Mesenchymal stem cell (in vitro differentiated cells and primary cell): ENCODE data around the gene NEURL3.

Experiments used
- DNase-seq: peaks from one replicate; pipeline ENCODE4 v3.0.0-alpha.2; 2013
- H2AFZ ChIP-seq: one replicate; pipeline ENCODE4 v1.6.1; 2013; ENCODE audit warnings: low read depth, mild to moderate bottlenecking, control low read depth, inconsistent platforms, low read length, moderate library complexity
- H2AK5ac ChIP-seq: 2 replicates; pipeline ENCODE4 v1.6.1; 2013; ENCODE audit warnings: low read length, moderate library complexity, mild to moderate bottlenecking, inconsistent platforms; ENCODE audit not compliant: severe bottlenecking
- H2BK120ac ChIP-seq: one replicate; pipeline ENCODE4 v1.6.1; 2013; ENCODE audit warnings: low read depth, mild to moderate bottlenecking, inconsistent platforms, low read length, moderate library complexity
- H2BK12ac ChIP-seq, 2 experiments: one replicate each; pipeline ENCODE4 v1.6.1; 2013; ENCODE audit warnings: inconsistent platforms in 2 of 2, low read length in 2 of 2, mild to moderate bottlenecking in 2 of 2, moderate library complexity in 2 of 2, control low read depth in 1 of 2
- H2BK15ac ChIP-seq: one replicate; pipeline ENCODE4 v1.6.1; 2013; ENCODE audit warnings: mild to moderate bottlenecking, low read depth, inconsistent platforms; ENCODE audit not compliant: poor library complexity, severe bottlenecking
- H2BK5ac ChIP-seq: 2 replicates; pipeline ENCODE4 v1.6.1; 2013; ENCODE audit warnings: low read depth, mild to moderate bottlenecking, low read length, control low read depth, inconsistent platforms; ENCODE audit not compliant: poor library complexity, severe bottlenecking
- H3K14ac ChIP-seq, 2 experiments: one replicate each; pipeline ENCODE4 v1.6.1; 2013; ENCODE audit warnings: inconsistent platforms in 2 of 2, low read length in 2 of 2, control low read depth in 1 of 2, mild to moderate bottlenecking in 1 of 2, moderate library complexity in 1 of 2
- H3K18ac ChIP-seq, 2 experiments: one replicate each; pipeline ENCODE4 v1.6.1; 2013; ENCODE audit warnings: inconsistent platforms in 2 of 2, low read length in 2 of 2, control low read depth in 1 of 2, low read depth in 1 of 2, mild to moderate bottlenecking in 1 of 2
- H3K23ac ChIP-seq, 2 experiments: one replicate each; pipeline ENCODE4 v1.6.1; 2013; ENCODE audit warnings: inconsistent platforms in 2 of 2, low read length in 2 of 2, mild to moderate bottlenecking in 2 of 2, moderate library complexity in 2 of 2, control low read depth in 1 of 2
- H3K27ac ChIP-seq: 2 replicates; pipeline ENCODE4 v1.5.1; 2013; ENCODE audit warnings: mild to moderate bottlenecking, moderate library complexity, low read length, control low read depth, inconsistent platforms; ENCODE audit not compliant: poor library complexity, severe bottlenecking
- H3K27me3 ChIP-seq, 2 experiments: 2 replicates each; pipeline versions ENCODE4 v1.6.1 to v1.7.0; 2013; ENCODE audit warnings: low read length in 2 of 2, mild to moderate bottlenecking in 2 of 2, moderate library complexity in 2 of 2, control low read depth in 1 of 2, inconsistent platforms in 1 of 2; ENCODE audit not compliant: control insufficient read depth in 1 of 2, insufficient read depth in 1 of 2
- H3K36me3 ChIP-seq, 2 experiments: 2 replicates each; pipeline versions ENCODE4 v1.6.1 to v1.7.0; 2013; ENCODE audit warnings: low read length in 2 of 2, control low read depth in 1 of 2, inconsistent platforms in 1 of 2, low read depth in 1 of 2, mild to moderate bottlenecking in 1 of 2; ENCODE audit not compliant: insufficient read depth in 2 of 2, control insufficient read depth in 1 of 2
- H3K4ac ChIP-seq, 2 experiments: one replicate each; pipeline ENCODE4 v1.6.1; 2013; ENCODE audit warnings: inconsistent platforms in 2 of 2, low read length in 2 of 2, mild to moderate bottlenecking in 2 of 2, moderate library complexity in 2 of 2, control low read depth in 1 of 2, low read depth in 1 of 2
- H3K4me1 ChIP-seq: 2 replicates; pipeline ENCODE4 v1.6.1; 2013; ENCODE audit warnings: low read depth, low read length, control low read depth; ENCODE audit not compliant: control insufficient read depth, insufficient read depth
- H3K4me2 ChIP-seq: 2 replicates; pipeline ENCODE4 v1.6.1; 2013; ENCODE audit warnings: low read length, mild to moderate bottlenecking, inconsistent platforms; ENCODE audit not compliant: poor library complexity, severe bottlenecking
- H3K4me3 ChIP-seq, 2 experiments: 2 replicates each; pipeline versions ENCODE4 v1.5.1 to v1.7.0; 2013; ENCODE audit warnings: low read length in 2 of 2, mild to moderate bottlenecking in 2 of 2, control low read depth in 1 of 2, low read depth in 1 of 2; ENCODE audit not compliant: insufficient read depth in 1 of 2
- H3K79me1 ChIP-seq: replicated peaks from 2 replicates; pipeline ENCODE4 v1.6.1; 2013; ENCODE audit warnings: mild to moderate bottlenecking, control low read depth, low read length, inconsistent platforms; ENCODE audit not compliant: poor library complexity, severe bottlenecking
- H3K9ac ChIP-seq: 2 replicates; pipeline ENCODE4 v1.7.0; 2013; ENCODE audit warnings: mild to moderate bottlenecking, low read length, moderate library complexity
- H3K9me3 ChIP-seq: 2 replicates; pipeline ENCODE4 v1.7.0; 2013; ENCODE audit warnings: mild to moderate bottlenecking, low read length; ENCODE audit not compliant: control insufficient read depth
- H4K8ac ChIP-seq: one replicate; pipeline ENCODE4 v1.6.1; 2013; ENCODE audit warnings: inconsistent platforms, mild to moderate bottlenecking, low read length, moderate library complexity
- H4K91ac ChIP-seq: one replicate; pipeline ENCODE4 v1.6.1; 2013; ENCODE audit warnings: mild to moderate bottlenecking, low read length, inconsistent platforms
- WGBS: methylation state at CpG from one replicate; pipeline ENCODE4 v1.1.7; 2013; ENCODE audit warnings: mixed read lengths; 5-methylcytosine and 5-hydroxymethylcytosine counted together

Gene NEURL3

GRCh38 chr2:96485350-96485749, 19.8 kb downstream of the NEURL3 start:
- Histone ChIP-seq H3K9ac (peak overlapping the region; percentile 89), H2AFZ (no peak overlapping the region), H3K36me3 (no peaks in the 10 kb centered on the region), H3K27ac (peak overlapping the region; percentile 69), H4K8ac (no peak overlapping the region), H3K18ac (no peak overlapping the region), H2AK5ac (no peak overlapping the region), H3K23ac (no peak overlapping the region), H3K14ac (peak overlapping the region in 1 of 2 experiments; percentile 59), H4K91ac (no peak overlapping the region), H2BK15ac (no peak overlapping the region), H2BK120ac (no peak overlapping the region), H2BK12ac (no peak overlapping the region), H3K4me2 (peak overlapping the region; percentile 27), H3K79me1 (no peaks in the 10 kb centered on the region), H3K9me3 (peaks cover 2% of the 10 kb centered on the region), H3K4me1 (peaks cover 13% of the 10 kb centered on the region), H3K4me3 (no peak overlapping the region), H2BK5ac (peak overlapping the region; percentile 20), H3K4ac (no peak overlapping the region), H3K27me3 (no peaks in the 10 kb centered on the region)
- DNase-seq: no peak
- WGBS: 65% methylated on average over 6 of the region's 9 CpGs

GRCh38 chr2:96484091-96484490, 21.1 kb downstream of the NEURL3 start:
- Histone ChIP-seq H3K9ac (no peak overlapping the region), H3K27ac (no peak overlapping the region), H3K14ac (no peak overlapping the region), H3K4me1 (peaks cover 13% of the 10 kb centered on the region), H2BK12ac (no peak overlapping the region), H3K23ac (no peak overlapping the region), H3K36me3 (no peaks in the 10 kb centered on the region), H3K4me2 (no peak overlapping the region), H2AK5ac (no peak overlapping the region), H3K18ac (no peak overlapping the region), H2BK120ac (no peak overlapping the region), H3K79me1 (no peaks in the 10 kb centered on the region), H2BK15ac (no peak overlapping the region), H2AFZ (no peak overlapping the region), H2BK5ac (no peak overlapping the region), H3K9me3 (no peaks in the 10 kb centered on the region), H4K8ac (no peak overlapping the region), H3K4ac (no peak overlapping the region), H3K27me3 (no peaks in the 10 kb centered on the region), H4K91ac (no peak overlapping the region), H3K4me3 (no peak overlapping the region)
- DNase-seq: no peak
- 53% methylated on average over 7 of the region's 7 CpGs for WGBS

- Histone ChIP-seq H3K18ac (no peak overlapping the region), H3K27me3 (peaks cover 6 to 27% of the 10 kb centered on the region in 2 experiments), H3K4me1 (no peaks in the 10 kb centered on the region), H3K4ac (no peak overlapping the region), H2BK5ac (no peak overlapping the region), H2BK15ac (no peak overlapping the region), H3K4me2 (no peak overlapping the region), H4K91ac (no peak overlapping the region), H2AFZ (no peak overlapping the region), H3K9ac (no peak overlapping the region), H4K8ac (no peak overlapping the region), H2AK5ac (no peak overlapping the region), H3K23ac (no peak overlapping the region), H3K27ac (no peak overlapping the region), H3K9me3 (no peaks in the 10 kb centered on the region), H2BK12ac (no peak overlapping the region), H2BK120ac (no peak overlapping the region), H3K36me3 (no peaks in the 10 kb centered on the region), H3K79me1 (no peaks in the 10 kb centered on the region), H3K4me3 (no peak overlapping the region), H3K14ac (no peak overlapping the region)
- no CpG with 5 or more reads among the region's 1 CpG for WGBS
- no peak for DNase-seq
Measured at GRCh38 chr2:96477458-96477857, 27.7 kb downstream of the NEURL3 start.

GRCh38 chr2:96471772-96472171, 33.4 kb downstream of the NEURL3 start:
- H3K27me3 ChIP-seq: peaks cover 18 to 48% of the 10 kb centered on the region in 2 experiments
- H3K4me1 ChIP-seq: peaks cover 5% of the 10 kb centered on the region
- no peak overlapping the region for H2BK15ac ChIP-seq
- no peaks in the 10 kb centered on the region for H3K79me1 ChIP-seq
- H3K36me3 ChIP-seq: no peaks in the 10 kb centered on the region
- H4K8ac ChIP-seq: no peak overlapping the region
- no peak overlapping the region for H2BK12ac ChIP-seq
- H3K9me3 ChIP-seq: no peaks in the 10 kb centered on the region
- no peak overlapping the region for H3K4me2 ChIP-seq
- no peak overlapping the region for H3K9ac ChIP-seq
- H2AK5ac ChIP-seq: no peak overlapping the region
- DNase-seq: no peak
- no peak overlapping the region for H2BK120ac ChIP-seq
- WGBS: 94% methylated on average over 5 of the region's 6 CpGs
- no peak overlapping the region for H3K14ac ChIP-seq
- H3K18ac ChIP-seq: no peak overlapping the region
- no peak overlapping the region for H2BK5ac ChIP-seq
- no peak overlapping the region for H4K91ac ChIP-seq
- no peak overlapping the region for H2AFZ ChIP-seq
- no peak overlapping the region for H3K23ac ChIP-seq
- no peak overlapping the region for H3K4me3 ChIP-seq
- no peak overlapping the region for H3K4ac ChIP-seq
- no peak overlapping the region for H3K27ac ChIP-seq
